HL-60 (cell line): ENCODE results near the gene C1QL1.

ENCODE experiments used
- DNase-seq, 2 experiments: peaks; one replicate each; pipeline ENCODE4 v3.0.0-alpha.2; 2010 to 2020; ENCODE audit warnings: low read depth in 1 of 2, low spot score in 1 of 2
- H3K27ac ChIP-seq: fragments of 250-450 bp; sonication (Bioruptor Pico); replicated peaks from 2 replicates; pipeline ENCODE4 v1.5.1; 2020; ENCODE audit warnings: mild to moderate bottlenecking, moderate library complexity
- H3K27me3 ChIP-seq: fragments of 250-450 bp; sonication (Bioruptor Pico); 2 replicates; pipeline ENCODE4 v1.5.1; 2021; ENCODE audit warnings: mild to moderate bottlenecking, moderate library complexity; ENCODE audit not compliant: insufficient read depth, poor library complexity, severe bottlenecking
- H3K4me3 ChIP-seq: replicated peaks from 2 replicates; pipeline ENCODE4 v1.5.1; 2011; ENCODE audit warnings: mild to moderate bottlenecking, control low read depth, low read length; ENCODE audit not compliant: insufficient read depth
- GABPA ChIP-seq: IDR thresholded peaks from 2 replicates; pipeline ENCODE4 v1.6.1; 2012; ENCODE audit warnings: low read depth
- POLR2AphosphoS5 ChIP-seq: IDR thresholded peaks from 2 replicates; pipeline ENCODE4 v1.6.1; 2012; ENCODE audit warnings: low read depth
- SPI1 ChIP-seq: IDR thresholded peaks from 2 replicates; pipeline ENCODE4 v1.6.1; 2012; ENCODE audit warnings: low read depth, mild to moderate bottlenecking, borderline replicate concordance
- TF ChIP-seq, protein P1 (sequence below): IDR thresholded peaks from 2 replicates; pipeline ENCODE4 v1.6.1; 2012; ENCODE audit warnings: low read depth; ENCODE audit not compliant: insufficient replicate concordance
- TF ChIP-seq, protein P2 (sequence below): IDR thresholded peaks from one replicate; pipeline ENCODE4 v1.5.1; 2011; ENCODE audit warnings: low read length, control low read depth, inconsistent platforms; ENCODE audit not compliant: insufficient read depth

Gene C1QL1

DNA sequence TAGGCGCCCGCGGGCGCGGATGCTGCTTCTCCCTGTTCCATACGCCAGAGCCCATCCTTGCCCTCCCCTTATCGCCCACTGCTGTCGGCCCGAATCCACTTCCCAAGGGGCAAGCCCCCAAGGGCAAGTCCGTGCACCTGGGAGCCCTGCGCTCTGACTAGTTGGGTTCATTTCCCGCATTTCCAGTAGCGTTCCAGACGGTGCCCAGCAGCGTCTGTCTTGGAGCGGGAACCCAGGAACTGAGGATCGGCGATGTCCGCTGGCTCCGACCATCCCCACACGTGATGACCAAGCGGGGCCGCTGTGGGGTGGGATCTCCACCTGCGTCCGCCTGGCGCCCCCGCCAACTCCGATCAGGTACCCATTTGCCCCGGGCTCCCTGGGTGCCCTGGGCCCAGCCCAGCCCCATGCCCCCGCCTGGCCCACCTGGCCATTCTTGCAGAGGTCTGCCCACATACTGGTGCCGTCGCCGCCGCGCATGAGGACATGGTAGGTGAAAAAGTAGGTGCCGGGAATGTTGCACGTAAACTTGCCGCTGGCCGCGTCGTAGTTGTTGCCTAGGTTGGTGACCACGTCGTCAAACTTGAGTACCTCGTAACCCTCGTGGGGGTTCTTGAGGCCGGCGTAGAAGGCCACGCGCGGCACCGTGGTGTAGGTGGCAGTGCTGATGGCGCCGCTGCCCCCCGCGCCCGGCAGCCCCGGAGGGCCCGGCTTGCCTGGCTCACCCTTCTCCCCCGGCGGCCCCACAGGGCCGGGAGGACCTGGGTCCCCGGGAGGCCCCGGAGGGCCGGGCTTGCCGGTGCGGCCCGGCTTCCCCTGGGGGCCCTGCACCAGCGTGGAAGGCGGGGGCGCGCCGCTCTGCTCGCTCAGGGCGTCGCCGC lies 837 bp downstream of the C1QL1 start:
- TF ChIP-seq SPI1 (no peak), POLR2AphosphoS5 (no peak), GABPA (no peak)
- no peak overlapping the region for H3K4me3 ChIP-seq
- no peak for DNase-seq
- peaks cover 48% of the 10 kb centered on the region for H3K27me3 ChIP-seq
- H3K27ac ChIP-seq: no peak overlapping the region

GRCh38 chr17:44966348-44967025 lies 1.6 kb downstream of the C1QL1 start:
- H3K27ac ChIP-seq: no peak overlapping the region
- TF ChIP-seq SPI1: no peak
- no peak for TF ChIP-seq GABPA
- TF ChIP-seq, protein P1, sequence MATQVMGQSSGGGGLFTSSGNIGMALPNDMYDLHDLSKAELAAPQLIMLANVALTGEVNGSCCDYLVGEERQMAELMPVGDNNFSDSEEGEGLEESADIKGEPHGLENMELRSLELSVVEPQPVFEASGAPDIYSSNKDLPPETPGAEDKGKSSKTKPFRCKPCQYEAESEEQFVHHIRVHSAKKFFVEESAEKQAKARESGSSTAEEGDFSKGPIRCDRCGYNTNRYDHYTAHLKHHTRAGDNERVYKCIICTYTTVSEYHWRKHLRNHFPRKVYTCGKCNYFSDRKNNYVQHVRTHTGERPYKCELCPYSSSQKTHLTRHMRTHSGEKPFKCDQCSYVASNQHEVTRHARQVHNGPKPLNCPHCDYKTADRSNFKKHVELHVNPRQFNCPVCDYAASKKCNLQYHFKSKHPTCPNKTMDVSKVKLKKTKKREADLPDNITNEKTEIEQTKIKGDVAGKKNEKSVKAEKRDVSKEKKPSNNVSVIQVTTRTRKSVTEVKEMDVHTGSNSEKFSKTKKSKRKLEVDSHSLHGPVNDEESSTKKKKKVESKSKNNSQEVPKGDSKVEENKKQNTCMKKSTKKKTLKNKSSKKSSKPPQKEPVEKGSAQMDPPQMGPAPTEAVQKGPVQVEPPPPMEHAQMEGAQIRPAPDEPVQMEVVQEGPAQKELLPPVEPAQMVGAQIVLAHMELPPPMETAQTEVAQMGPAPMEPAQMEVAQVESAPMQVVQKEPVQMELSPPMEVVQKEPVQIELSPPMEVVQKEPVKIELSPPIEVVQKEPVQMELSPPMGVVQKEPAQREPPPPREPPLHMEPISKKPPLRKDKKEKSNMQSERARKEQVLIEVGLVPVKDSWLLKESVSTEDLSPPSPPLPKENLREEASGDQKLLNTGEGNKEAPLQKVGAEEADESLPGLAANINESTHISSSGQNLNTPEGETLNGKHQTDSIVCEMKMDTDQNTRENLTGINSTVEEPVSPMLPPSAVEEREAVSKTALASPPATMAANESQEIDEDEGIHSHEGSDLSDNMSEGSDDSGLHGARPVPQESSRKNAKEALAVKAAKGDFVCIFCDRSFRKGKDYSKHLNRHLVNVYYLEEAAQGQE: no peak
- TF ChIP-seq, protein P2, sequence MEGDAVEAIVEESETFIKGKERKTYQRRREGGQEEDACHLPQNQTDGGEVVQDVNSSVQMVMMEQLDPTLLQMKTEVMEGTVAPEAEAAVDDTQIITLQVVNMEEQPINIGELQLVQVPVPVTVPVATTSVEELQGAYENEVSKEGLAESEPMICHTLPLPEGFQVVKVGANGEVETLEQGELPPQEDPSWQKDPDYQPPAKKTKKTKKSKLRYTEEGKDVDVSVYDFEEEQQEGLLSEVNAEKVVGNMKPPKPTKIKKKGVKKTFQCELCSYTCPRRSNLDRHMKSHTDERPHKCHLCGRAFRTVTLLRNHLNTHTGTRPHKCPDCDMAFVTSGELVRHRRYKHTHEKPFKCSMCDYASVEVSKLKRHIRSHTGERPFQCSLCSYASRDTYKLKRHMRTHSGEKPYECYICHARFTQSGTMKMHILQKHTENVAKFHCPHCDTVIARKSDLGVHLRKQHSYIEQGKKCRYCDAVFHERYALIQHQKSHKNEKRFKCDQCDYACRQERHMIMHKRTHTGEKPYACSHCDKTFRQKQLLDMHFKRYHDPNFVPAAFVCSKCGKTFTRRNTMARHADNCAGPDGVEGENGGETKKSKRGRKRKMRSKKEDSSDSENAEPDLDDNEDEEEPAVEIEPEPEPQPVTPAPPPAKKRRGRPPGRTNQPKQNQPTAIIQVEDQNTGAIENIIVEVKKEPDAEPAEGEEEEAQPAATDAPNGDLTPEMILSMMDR: no peak
- TF ChIP-seq POLR2AphosphoS5: no peak
- H3K27me3 ChIP-seq: peaks cover 41% of the 10 kb centered on the region
- H3K4me3 ChIP-seq: no peak overlapping the region
- no peak for DNase-seq

GRCh38 chr17:44965481-44966234 lies 2.4 kb downstream of the C1QL1 start:
- peak; percentile 54 to 83 for DNase-seq
- TF ChIP-seq POLR2AphosphoS5: no peak
- TF ChIP-seq GABPA: no peak
- TF ChIP-seq, protein P1: no peak
- peak; percentile 35; the same call in 1 of the 2 replicates for TF ChIP-seq SPI1
- TF ChIP-seq, protein P2: peak; percentile 12
- peaks cover 35% of the 10 kb centered on the region for H3K27me3 ChIP-seq
- H3K4me3 ChIP-seq: no peak overlapping the region
- H3K27ac ChIP-seq: no peak overlapping the region
